SK-N-SH (cell line): ENCODE results near the gene RASSF8.

Source experiments
- EP300 ChIP-seq, 2 experiments: IDR thresholded peaks; 2 replicates each; pipeline versions ENCODE4 v1.4.0 to v1.6.1; 2012; ENCODE audit warnings: borderline replicate concordance in 1 of 2, low read depth in 1 of 2, low read length in 1 of 2
- TF ChIP-seq, protein P1 (sequence below): IDR thresholded peaks from 2 replicates; pipeline ENCODE4; 2012
- TF ChIP-seq, protein P2 (sequence below): fragments of 200-600 bp; sonication (generic); IDR thresholded peaks from 2 replicates; pipeline ENCODE4 v1.6.1; 2017; ENCODE audit warnings: antibody characterized with exemption, mild to moderate bottlenecking, moderate library complexity

DNA sequence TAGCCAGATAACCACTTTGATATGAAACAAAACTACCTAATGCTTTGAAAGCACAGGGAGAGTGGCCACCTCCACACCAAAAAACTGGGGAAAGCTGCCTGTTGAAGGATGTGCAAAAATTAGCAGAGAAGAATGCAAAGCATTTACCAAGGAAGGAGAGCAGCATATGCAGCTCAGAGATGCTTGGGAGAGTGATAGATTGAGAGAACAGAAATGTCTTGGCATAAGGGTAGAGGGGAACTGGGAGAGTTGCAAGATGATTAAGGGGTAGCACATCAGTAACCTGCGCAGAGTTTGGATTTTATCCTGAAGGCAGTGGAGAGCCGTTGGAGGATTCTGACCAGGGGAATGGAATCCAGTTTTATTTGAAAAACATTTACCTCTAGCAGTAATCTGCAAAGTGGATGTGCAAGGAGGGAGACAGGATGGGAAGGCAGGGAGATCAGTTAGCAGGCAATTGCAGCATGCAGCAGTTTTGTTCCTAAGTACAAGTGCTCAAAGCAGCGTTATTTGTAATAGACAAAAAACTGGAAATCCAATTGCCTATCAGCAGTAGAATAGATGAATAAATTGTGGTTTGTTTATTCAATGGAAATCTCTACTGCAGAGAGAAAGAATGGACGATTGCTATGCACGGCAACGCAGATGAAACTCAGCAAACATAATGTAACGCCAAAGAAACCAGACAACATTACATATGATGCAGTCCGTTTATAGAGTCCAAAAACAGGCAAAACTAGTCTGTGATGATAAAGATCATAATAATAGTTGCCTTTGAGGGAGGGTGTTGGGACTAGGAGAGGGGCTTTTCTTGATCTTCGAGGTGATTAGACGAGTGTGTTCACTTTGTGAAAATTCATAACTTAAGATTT lies 84.9 kb downstream of the RASSF8 start:
- TF ChIP-seq, protein P1, sequence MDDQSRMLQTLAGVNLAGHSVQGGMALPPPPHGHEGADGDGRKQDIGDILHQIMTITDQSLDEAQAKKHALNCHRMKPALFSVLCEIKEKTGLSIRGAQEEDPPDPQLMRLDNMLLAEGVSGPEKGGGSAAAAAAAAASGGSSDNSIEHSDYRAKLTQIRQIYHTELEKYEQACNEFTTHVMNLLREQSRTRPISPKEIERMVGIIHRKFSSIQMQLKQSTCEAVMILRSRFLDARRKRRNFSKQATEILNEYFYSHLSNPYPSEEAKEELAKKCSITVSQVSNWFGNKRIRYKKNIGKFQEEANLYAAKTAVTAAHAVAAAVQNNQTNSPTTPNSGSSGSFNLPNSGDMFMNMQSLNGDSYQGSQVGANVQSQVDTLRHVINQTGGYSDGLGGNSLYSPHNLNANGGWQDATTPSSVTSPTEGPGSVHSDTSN, result no peak
- TF ChIP-seq, protein P2, sequence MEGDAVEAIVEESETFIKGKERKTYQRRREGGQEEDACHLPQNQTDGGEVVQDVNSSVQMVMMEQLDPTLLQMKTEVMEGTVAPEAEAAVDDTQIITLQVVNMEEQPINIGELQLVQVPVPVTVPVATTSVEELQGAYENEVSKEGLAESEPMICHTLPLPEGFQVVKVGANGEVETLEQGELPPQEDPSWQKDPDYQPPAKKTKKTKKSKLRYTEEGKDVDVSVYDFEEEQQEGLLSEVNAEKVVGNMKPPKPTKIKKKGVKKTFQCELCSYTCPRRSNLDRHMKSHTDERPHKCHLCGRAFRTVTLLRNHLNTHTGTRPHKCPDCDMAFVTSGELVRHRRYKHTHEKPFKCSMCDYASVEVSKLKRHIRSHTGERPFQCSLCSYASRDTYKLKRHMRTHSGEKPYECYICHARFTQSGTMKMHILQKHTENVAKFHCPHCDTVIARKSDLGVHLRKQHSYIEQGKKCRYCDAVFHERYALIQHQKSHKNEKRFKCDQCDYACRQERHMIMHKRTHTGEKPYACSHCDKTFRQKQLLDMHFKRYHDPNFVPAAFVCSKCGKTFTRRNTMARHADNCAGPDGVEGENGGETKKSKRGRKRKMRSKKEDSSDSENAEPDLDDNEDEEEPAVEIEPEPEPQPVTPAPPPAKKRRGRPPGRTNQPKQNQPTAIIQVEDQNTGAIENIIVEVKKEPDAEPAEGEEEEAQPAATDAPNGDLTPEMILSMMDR, result no peak
- no peak for TF ChIP-seq EP300 (IDR thresholded peaks at IDR 0.05; ENCODE audit: borderline replicate concordance in 1 of 2, low read depth in 1 of 2, low read length in 1 of 2)
